HG02642 (cell line): ENCODE measurements around the gene OR5V1.
"Not testable (repeated sequence)": the region's sequence is repeated elsewhere in the genome, so short reads cannot be mapped to it uniquely, and the experiment has no call there.

Experiments used
- ATAC-seq: cut with Tn5 transposase; IDR thresholded peaks from one replicate; pipeline ENCODE4 v1.9.1; 2021; ENCODE audit warnings: mild to moderate bottlenecking; ENCODE audit not compliant: unreplicated experiment, poor library complexity

Gene OR5V1

GRCh38 chr6:29368765-29369164 is at the start of gene OR5V1:
Gene OR5V1 (minus strand): TSS chr6:29368865. CDS start chr6:29356195, 12,670 bp downstream.
- no peak for ATAC-seq

- ATAC-seq: no peak
Measured at GRCh38 chr6:29414588-29414987, 45.9 kb upstream of the OR5V1 start, which contains the start of gene OR12D1. Gene OR12D1 (plus strand): TSS chr6:29414928.

- ATAC-seq: no peak
Measured at GRCh38 chr6:29403801-29404200, 35.1 kb upstream of the OR5V1 start.

DNA sequence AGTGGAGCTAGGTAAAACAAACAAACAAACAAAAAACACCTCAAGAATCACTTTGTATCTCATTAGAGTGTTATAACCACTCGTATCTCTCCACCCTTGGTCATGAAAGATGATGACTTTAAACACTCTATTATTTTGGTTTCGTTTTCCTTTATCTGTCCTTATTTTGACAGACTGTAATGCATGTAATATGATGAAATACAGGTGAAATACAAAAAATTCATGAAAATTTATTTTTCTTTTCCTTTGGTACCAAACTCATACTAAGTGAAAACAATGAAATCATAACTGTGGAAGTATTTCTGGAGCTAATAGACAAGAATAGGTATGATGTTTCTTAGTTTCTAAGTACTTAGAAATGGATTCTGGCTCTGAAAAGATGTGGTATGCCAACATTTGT is 30.9 kb upstream of the OR5V1 start:
- no peak for ATAC-seq

GRCh38 chr6:29395331-29395730 is 26.7 kb upstream of the OR5V1 start, which contains the start of gene OR12D2:
Gene OR12D2 (plus strand): TSS chr6:29395631. CDS start chr6:29396700, 1,069 bp downstream.
- ATAC-seq: no peak

DNA sequence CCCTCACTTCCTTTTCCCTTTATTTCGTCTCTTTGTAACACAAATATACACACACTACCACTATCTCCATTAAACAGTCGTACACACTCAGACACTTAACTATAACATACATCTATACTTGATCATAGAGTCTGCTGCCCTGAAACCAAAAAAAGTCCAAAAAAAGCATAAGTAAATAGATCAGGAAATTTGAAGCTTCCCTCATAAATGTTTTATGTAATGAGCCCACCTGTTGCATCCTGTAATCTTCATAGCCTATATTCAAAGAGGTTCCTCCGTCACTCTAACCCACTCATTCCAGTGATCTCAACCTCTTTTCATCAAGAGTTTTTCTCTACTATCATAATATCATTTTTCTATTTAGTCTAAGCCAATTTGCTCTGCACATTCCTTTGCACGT is 19.9 kb upstream of the OR5V1 start:
- ATAC-seq: no peak

GRCh38 chr6:29376003-29376402 is 7.3 kb upstream of the OR5V1 start:
- ATAC-seq: no peak

DNA sequence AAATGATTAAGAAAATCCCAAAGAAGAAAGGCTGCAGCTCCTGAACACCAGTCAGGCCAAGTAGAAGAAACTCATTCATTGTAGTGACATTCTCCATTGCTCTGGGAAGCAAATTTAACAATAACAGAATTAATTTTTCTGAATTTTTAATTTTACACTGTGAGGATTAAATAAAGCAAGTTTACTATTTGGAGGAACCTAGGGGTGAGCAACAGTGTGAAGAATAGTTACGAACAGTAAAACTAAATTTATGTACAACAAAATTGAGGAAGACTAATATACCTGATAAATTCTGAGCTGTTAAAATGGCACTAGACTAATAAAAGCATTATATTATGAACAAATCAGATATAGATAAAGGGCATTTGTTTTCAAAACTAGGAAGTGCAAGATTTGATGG is 6.5 kb upstream of the OR5V1 start, which contains the start of gene OR12D3:
Gene OR12D3, minus strand, starts transcription at position 101 of the 400 bp plus-strand sequence. Its CDS starts 4 bp downstream, at position 97.
- ATAC-seq: no peak

GRCh38 chr6:29355603-29356002 is 13.1 kb downstream of the OR5V1 start:
- no peak for ATAC-seq

- ATAC-seq: no peak
Measured at GRCh38 chr6:29354980-29355379, 13.7 kb downstream of the OR5V1 start.

- ATAC-seq: not testable (repeated sequence)
Measured at GRCh38 chr6:29349348-29349747, 19.3 kb downstream of the OR5V1 start.

GRCh38 chr6:29345380-29345779 is 23.3 kb downstream of the OR5V1 start:
- no peak for ATAC-seq

GRCh38 chr6:29336269-29336668 is 32.4 kb downstream of the OR5V1 start:
- no peak for ATAC-seq

- no peak for ATAC-seq
Measured at GRCh38 chr6:29332676-29333075, 36.0 kb downstream of the OR5V1 start.

DNA sequence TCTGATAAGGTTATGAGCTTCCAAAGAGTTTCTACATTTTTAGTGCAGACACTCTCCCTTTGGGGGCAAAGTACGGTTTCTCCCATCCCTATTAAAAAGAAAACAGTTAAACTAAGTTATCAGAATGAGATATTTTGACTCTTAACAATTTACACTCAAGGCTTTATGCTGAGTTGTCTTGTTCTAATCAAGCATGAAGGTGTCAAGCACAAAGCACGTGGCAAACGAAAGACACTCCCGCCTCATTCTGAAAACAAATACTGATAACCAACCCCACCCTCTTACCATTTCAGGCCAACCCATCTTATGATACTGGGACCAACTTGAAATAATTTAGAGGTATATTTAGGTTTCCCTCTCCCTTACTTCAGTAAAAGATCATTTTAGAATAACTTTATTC is 42.9 kb downstream of the OR5V1 start:
- ATAC-seq: no peak

GRCh38 chr6:29323332-29323731 is 45.3 kb downstream of the OR5V1 start:
- not testable (repeated sequence) for ATAC-seq

DNA sequence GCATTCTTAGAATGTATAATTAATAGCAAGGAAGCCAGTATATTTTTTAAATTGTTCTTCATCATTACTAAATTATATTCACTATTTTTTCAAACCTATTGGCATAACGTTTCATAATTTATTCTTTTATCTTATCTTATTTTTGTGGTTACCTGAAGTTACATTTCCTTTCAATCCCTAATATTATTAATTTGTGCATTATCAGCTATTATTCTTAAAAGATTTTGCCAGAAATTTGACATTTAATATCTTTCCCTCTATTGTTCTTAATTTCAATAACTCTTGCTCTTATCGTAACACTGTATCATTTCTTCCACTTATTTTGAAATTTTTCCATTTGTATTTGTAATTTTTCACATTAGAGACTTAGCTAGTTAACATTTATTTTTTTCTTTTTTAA is 48.7 kb downstream of the OR5V1 start:
- no peak for ATAC-seq
